ENCODE measurements around the gene CPNE4. TPM values are rescaled to one million over a fixed set of nuclear protein-coding genes. Genes with fewer than 3 reads are reported as not detected.

CPNE4 gene
- total and polyA plus RNA-seq, 2 donors (not counting 3 experiments of a cell fraction or from before 2014, with no cell fraction given) = not detected

DNA sequence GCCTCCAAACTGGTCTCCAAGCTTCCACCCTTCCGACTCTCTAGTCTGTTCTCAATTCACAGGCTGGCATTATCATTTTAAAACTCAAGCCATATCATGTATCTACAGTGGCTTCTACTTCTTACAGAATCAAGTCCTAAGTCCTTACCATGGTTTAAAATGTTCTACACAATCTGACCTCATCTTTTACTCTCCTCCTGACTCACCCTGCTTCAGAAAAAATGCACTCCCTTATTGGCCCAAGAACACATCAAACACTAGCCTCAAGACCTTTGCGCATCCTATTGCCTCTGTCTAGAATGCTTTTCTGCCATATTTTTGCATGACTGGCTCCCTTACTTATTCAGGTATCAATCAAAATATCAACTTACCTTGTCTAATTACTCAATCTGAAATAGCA is 543.0 kb downstream of the CPNE4 start:
- H3K27me3 ChIP-seq (ENCODE audit: control insufficient read depth in 2 of 2, insufficient read depth in 2 of 2, low read length in 2 of 2) = no peaks in the 10 kb centered on the region
- no peak for DNase-seq (ENCODE audit: low read depth, low spot score)
- ChIA-PET POLR2A (no interaction called here), CTCF (no interaction called here)
- peaks cover under 1 to 14% of the 10 kb centered on the region in 2 experiments for H3K36me3 ChIP-seq (ENCODE audit: control insufficient read depth in 2 of 2, extremely low read depth in 1 of 2, insufficient read depth in 2 of 2, low read length in 2 of 2)
- dilution Hi-C loops (cut with MboI; ENCODE audit: extremely low pct_ligation_motif_present, low sequenced_read_pairs) = no loop called here
- no peak overlapping the region for H3K4me3 ChIP-seq (replicated peaks in 1 of 3; ENCODE audit: insufficient read depth in 1 of 3, low read depth in 1 of 3, low read length in 3 of 3)
- H3K4me1 ChIP-seq (ENCODE audit: control insufficient read depth, extremely low read depth, insufficient read depth, low read length) = no peaks in the 10 kb centered on the region
- H3K9me3 ChIP-seq (replicated peaks; ENCODE audit: control insufficient read depth, insufficient read depth, low read length) = no peaks in the 10 kb centered on the region
- H3K9ac ChIP-seq (replicated peaks; ENCODE audit: extremely low read depth, insufficient read depth, low read length) = no peak overlapping the region
- no peak overlapping the region for H2AFZ ChIP-seq (ENCODE audit: low read depth, low read length)
- H3K4me2 ChIP-seq (ENCODE audit: insufficient read depth, low read length) = no peak overlapping the region
- intact Hi-C loops (cut with micrococcal nuclease) = no loop called here
- H3K9me1 ChIP-seq (replicated peaks; ENCODE audit: control insufficient read depth, extremely low read depth, insufficient read depth, low read length) = no peaks in the 10 kb centered on the region
- H3K27ac ChIP-seq (ENCODE audit: insufficient read depth, low read depth, low read length) = no peak overlapping the region
- H3K79me2 ChIP-seq (ENCODE audit: control insufficient read depth, insufficient read depth, low read length) = peaks cover 4% of the 10 kb centered on the region
- no TSS peak for BruUV-seq (replicated peaks)
- no peak for TF ChIP-seq EZH2 (IDR thresholded peaks at IDR 0.05; ENCODE audit: borderline replicate concordance, low read depth, low read length, severe bottlenecking)
- TF ChIP-seq POLR2A (IDR thresholded peaks at IDR 0.05; ENCODE audit: low read depth, low read length) = no peak
- TF ChIP-seq GATA2 (IDR thresholded peaks at IDR 0.05; ENCODE audit: insufficient read depth, insufficient read length, low read depth, low read length) = no peak
- no peak for TF ChIP-seq CTCF (IDR thresholded peaks at IDR 0.05; ENCODE audit: extremely low read depth in 1 of 2, insufficient read depth in 1 of 2, low read depth in 1 of 2, low read length in 2 of 2)
- TF ChIP-seq FOS (IDR thresholded peaks at IDR 0.05; ENCODE audit: borderline replicate concordance, insufficient read depth, low read length) = no peak
- no peak for TF ChIP-seq MYC (IDR thresholded peaks at IDR 0.05; ENCODE audit: low read depth, low read length)
- no peak for TF ChIP-seq POLR2AphosphoS5 (IDR thresholded peaks at IDR 0.05; ENCODE audit: insufficient read depth, low read depth, low read length)
- TF ChIP-seq, protein P1, sequence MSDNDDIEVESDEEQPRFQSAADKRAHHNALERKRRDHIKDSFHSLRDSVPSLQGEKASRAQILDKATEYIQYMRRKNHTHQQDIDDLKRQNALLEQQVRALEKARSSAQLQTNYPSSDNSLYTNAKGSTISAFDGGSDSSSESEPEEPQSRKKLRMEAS (IDR thresholded peaks at IDR 0.05; ENCODE audit: insufficient read depth, insufficient read length) = no peak
- no peak for TF ChIP-seq JUN (IDR thresholded peaks at IDR 0.05; ENCODE audit: borderline replicate concordance, insufficient read depth, insufficient read length, low read depth)
- no peak for FAIRE-seq
- H4K20me1 ChIP-seq (replicated peaks; ENCODE audit: control insufficient read depth, extremely low read depth, insufficient read depth, low read length) = no peaks in the 10 kb centered on the region

Measured in endothelial cell of umbilical vein (primary cell).